NCI-H2227 (cell line): ENCODE measurements around the gene KRT4.
"Not testable (repeated sequence)": the region's sequence is repeated elsewhere in the genome, so short reads cannot be mapped to it uniquely, and the experiment has no call there.

Experiments
- DNase-seq: peaks from one replicate; lab custom pipeline; 2025; ENCODE audit not compliant: unreplicated experiment; lab: John Stamatoyannopoulos, UW

Gene KRT4

DNA sequence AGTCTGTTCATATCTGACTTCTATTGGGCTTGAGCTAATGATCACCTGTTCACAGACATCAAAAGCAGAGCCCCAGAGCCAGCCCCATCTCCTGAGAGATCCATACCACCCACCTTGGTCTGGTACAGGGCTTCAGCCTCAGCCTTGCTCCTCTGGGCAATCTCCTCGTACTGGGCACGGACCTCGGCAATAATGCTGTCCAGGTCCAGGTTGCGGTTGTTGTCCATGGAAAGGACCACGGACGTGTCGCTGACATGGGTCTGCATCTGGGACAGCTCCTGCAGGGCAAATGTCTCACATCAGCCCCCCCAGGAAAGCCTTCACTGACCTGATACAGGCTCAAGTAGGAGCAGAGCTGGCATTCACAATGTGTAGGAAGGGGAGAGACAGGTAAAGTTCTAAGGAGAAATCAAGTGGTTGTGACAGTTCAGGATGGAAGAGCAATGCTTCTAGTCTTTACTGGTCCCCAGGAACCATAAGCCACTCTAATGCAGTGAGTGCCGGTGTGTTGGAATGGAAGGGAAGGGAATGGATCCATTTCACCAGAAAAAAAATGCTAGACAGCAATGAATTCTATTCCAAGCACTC, 5.2 kb downstream of the KRT4 start:
- no peak for DNase-seq

DNA sequence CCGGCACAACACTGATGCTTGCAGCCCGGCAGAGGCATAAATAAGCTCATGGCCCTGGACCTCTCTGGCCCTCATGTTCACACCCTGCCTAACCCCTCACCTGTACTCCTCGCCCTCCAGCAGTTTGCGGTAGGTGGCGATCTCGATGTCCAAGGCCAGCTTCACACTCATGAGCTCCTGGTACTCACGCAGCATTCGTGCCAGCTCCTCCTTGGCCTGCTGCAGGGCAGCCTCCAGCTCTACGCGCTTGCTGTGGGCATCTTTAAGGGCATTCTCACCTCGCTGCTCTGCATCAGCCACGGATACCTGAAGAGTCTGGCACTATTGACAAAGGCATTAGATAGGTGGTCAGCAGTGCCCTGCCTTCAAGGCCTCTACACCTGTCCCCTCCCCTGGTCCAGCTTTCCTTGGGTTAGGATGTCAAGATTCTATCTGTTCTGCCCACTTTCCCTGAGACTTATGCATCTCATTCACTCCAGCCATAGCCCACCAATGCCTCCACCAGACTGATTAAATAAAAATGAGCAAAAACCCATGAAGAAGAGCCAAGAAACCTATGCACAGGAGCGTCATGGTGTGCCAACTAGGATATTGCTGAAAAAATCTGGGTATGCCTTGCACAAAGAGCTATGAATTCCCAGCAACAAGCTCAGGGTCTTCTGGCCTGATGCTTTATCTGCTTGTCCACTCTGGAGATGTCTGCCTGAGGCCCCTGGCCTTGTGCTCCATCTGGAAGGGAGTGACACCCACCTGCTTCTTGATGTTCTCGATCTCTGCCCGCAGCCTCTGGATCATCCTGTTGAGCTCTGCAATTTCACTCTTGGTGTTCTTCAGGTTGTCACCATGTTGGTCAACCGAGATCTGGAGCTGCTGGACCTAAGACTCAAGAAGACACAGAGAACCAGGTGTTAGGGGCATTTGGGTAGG, 6.1 kb downstream of the KRT4 start:
- no peak for DNase-seq

GRCh38 chr12:52806821-52807543, 6.9 kb downstream of the KRT4 start:
- DNase-seq, result no peak

DNA sequence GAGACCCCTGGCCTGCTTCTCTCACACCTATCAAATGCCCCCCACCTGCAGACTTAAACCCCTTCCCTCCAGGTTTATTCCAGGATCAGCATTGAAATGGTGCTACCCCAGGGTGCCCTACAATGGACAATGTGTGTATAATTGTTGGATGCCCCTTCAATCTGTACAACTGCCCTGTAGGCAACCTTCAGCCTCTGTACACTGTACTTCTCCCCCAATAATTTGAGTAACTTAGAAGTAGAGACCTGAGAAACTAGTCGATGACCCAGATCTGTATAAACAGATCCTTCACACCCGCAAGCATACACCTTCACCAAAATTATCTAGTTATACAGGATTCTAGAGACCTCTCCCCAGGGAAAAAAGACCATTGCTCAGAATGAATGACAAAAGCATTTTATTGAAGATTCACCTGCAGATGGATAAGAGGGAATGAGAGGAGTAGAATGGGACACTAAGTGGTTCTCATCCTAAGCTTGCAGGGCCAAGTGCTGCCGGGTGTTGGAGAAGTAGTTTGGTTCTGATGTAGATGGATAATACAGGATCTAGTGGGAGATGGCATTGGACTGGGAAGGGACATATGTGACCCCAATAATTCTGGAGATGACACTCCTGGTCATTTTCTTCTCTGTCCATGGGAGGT, 7.6 kb downstream of the KRT4 start:
- DNase-seq, result no peak

DNA sequence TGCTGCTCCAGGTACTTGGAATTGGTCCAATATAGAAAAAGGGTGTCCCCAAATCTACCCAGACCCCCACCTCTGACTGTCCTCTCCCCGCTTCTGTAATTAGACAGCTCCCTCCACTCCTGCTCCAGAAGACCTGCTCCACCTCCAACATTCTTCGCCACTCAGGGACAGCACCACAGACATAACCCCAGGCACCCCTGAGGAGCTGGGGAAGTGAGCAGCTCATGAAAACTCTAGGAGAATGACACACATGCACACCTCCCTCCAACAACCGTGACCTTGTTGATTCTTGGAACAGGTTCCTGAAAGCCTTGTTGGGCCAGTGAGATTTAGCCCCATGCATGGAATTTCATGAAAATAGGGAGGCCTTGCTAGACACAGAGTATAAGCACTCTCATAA, 8.2 kb downstream of the KRT4 start:
- DNase-seq, result no peak

GRCh38 chr12:52805000-52805399, 8.9 kb downstream of the KRT4 start:
- DNase-seq, result no peak

- DNase-seq, result no peak
Observed at GRCh38 chr12:52802442-52802841, 11.5 kb downstream of the KRT4 start.

DNA sequence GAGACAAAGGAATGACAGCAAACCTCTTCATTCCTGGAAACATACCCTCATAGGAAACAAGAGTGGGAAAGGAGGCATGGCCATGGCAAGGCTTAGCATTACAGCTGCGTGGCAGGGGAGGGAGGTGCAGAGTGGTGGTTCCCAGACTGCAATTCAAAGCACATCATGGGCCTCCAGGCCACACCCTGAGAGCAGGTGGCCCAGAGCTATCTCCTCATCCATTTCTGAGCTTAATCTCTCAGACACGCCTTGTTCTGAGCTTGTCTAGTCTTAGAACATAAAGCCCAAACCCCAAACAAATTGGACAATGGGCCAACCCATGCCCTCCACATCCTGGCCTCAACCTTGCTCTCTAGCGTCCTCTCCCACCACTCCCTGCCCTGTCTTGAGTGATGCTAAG, 12.1 kb downstream of the KRT4 start:
- DNase-seq, result no peak

DNA sequence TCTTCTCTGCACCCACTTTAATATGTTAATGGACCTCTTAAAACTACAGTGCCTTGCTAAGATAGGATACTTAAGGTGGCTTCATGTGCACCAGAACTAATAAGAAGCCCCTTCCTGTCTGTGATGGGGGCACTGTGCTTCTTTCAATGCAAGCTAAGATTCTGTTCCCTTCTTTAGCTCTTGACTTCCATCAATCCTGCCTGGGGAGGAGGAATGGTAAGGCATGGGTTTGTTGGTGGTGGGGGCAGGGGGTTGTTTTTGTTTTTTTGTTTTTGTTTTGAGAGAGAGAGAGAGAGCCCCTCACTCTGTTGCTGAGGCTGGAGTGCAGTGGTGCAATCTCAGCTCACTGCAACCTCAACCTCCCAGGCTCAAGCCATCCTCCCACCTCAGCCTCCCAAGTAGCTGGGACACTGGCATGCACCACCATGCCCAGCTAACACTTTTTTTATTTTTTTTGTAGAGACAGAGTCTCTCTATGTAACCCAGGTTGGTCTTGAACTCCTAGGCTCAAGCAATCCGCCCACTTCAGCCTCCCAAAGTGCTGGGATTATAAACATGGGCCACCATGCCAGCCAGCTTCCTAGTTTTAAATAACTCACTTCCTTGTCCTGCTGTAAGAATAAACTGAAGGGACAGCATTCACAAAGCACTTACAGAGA, 13.5 kb downstream of the KRT4 start:
- no peak for DNase-seq

- DNase-seq, result no peak
Observed at GRCh38 chr12:52799505-52800211, 14.3 kb downstream of the KRT4 start.

- DNase-seq, result no peak
Observed at GRCh38 chr12:52798671-52799504, 15.0 kb downstream of the KRT4 start.

DNA sequence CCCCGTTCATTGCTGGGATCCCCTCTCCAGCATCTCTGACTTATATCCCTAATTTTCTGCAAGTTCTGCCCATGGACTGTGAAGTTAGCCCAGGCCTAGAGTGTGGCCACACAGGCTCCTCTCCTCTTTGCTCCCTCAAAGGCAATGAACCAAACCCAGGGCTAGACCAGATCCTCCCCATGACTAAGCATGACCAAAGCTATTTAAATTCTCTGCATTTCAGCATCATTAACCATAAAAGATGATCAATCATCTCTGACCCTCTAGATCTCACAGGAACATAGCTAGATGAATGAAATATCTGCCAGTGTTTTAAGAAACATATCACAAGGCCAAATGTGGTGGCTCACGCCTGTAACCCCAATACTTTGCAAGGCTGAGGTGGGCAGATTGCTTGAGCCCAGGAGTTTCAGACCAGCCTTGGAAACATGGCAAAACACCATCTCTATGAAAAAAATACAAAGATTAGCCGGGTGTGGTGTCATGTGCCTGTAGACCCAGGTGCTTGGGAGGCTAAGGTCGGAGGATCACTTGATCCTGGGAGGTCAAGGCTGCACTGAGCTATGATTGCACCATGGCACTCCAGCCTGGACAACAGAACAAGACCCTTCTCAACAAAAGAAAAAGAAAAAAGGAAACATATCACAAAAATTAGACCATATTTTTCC, 15.8 kb downstream of the KRT4 start:
- no peak for DNase-seq

- DNase-seq, result no peak
Observed at GRCh38 chr12:52797529-52797894, 16.4 kb downstream of the KRT4 start.

DNA sequence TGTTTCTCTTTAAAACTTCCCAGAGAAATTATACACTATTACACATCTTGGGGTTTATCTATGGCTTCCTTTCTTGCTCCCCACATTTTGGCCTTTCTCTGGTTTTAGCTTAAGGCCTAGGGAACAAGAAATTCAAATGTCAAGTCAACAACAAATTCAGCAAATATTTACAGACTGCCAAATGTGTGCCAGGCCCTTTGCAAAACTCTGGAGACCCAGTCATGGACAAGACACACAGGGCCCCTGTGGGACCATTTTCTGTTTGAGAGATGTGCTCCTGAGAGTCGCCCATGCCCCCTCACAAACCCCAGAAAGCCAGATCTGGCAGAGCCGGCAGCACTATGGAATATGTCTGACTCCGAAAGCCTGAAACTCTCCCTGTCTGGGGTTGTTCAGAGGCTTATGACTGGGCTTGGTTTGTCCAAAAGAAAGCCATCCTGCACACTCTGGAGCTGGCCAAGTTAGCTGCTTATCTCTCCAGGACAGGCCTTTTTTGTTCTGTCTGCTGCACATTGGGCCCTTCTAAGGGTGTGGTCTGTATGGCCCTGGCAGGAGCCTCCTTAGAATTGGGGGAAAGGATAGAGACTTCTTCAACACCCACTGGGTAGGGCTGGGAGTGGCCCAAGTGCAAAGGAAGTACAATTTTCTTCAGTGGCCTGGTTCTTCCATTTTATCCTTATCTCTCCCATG, 16.9 kb downstream of the KRT4 start:
- no peak for DNase-seq

DNA sequence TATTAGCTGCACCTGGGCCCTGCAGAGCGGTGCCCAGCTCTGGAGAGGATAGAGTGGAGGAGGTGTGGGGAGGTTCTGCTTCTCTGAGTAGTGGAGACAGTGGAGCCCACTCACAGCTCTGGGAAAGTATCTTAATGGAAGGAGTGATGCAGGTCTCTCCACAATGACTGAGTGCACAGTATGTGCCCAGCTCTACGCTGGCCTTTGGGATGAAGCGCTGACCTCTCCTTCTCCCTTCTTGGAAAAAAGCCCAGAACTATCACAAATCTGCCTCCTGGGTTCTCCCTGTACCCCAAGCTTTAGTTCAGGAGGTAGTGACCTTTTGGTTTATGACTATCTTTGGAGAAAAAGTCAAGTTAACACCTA, 17.5 kb downstream of the KRT4 start:
- DNase-seq, result no peak

GRCh38 chr12:52795694-52796428, 18.1 kb downstream of the KRT4 start, which contains the start of gene KRT3:
TSS of gene KRT3 (minus strand) at chr12:52796117. CDS start at chr12:52796042, 75 bp downstream.
- DNase-seq, result no peak

DNA sequence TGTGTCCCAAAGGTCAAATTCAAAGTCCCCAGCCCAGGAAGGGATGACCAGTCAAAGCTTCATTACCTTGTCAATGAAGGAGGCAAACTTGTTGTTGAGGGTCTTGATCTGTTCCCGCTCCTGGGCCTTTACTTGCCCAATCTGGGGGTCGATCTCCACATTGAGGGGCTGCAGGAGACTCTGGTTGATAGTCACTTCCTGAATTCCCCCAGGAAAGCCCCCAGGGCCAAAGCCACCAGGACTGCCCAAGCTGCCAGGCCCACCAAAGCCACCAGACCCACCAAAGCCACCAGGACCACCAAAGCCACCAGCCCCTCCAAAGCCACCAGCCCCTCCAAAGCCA, 18.6 kb downstream of the KRT4 start:
- DNase-seq, result not testable (repeated sequence)
